ENCODE data around the gene CCDC9B.

The CCDC9B gene

DNA sequence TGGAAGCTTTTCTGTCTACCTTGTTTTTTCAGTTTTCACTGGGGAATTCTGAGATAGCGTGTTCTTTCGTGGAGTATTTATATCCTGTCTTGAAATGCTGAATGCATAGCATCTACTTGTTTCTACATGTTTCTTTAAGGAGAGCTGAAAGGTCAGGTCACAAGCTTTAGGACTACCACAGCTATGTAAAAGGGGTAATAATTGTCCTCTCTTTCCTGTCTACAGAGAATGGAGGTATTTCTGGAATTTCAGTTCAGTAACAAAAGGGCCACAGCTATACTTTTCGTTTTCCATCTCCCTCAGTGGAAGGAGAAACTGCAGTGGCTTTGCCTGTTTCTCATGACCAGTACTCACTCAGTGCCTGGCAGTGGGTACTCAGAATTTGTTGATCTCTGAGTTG, 12.6 kb downstream of the CCDC9B start:
- no peak for DNase-seq

DNA sequence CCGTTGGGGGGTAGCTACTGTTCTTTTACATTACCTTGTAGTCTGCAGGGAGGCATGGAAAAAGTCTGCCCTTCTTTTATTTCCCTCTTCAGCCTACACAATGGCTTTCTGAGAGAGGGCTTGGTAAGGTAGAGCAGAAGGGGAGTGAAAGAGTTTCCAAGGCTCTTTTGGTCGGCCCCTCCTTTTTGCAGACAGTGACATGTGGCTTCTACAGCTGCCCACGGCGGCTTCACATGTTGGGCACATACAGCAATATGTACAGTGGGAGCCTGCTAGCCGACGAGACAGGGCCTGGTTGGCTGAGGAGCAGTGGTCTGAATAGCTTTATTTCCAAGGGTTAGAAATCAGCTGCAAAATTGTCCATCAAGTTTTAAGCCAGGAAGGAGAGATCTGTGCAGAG, 13.3 kb downstream of the CCDC9B start:
- DNase-seq = no peak

DNA sequence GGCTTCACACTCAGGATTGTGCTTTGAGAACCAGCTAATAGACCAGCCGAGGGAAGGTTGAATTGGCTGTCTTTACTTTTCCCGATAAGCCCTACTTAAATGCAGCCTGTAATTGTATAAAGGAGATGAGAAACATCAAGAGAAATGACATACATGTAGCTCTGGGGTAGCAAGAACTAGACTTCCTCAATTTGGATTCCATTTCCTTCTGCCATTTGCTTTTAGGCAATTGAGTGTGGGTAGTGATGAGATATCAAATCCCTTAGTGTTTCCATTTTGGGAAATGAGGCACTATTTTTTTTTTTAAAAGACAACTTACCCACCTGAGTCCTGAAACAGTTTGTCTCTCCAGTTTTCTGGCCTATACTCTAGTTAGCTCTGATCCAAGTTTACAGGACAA, 15.0 kb downstream of the CCDC9B start:
- DNase-seq = no peak

DNA sequence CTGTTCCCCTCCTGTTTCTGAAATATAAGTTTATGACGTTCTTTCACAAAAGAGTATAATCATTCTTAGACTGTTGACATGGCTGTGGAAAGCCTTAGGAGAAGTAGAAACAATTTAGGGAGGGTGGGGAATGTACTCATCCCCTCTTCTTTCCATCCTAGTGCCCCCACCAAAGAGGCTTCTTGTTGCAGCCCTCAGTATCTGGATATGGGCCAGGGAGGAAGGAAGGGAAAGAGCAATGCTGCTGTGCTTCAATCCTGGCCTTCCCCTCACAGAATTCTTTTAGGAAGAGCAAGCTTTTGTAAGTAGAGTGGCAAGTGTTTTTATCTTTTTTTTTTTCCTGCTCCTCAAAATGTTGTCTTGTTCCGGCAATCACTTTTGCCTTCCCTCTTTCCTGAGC, 15.6 kb downstream of the CCDC9B start:
- no peak for DNase-seq

DNA sequence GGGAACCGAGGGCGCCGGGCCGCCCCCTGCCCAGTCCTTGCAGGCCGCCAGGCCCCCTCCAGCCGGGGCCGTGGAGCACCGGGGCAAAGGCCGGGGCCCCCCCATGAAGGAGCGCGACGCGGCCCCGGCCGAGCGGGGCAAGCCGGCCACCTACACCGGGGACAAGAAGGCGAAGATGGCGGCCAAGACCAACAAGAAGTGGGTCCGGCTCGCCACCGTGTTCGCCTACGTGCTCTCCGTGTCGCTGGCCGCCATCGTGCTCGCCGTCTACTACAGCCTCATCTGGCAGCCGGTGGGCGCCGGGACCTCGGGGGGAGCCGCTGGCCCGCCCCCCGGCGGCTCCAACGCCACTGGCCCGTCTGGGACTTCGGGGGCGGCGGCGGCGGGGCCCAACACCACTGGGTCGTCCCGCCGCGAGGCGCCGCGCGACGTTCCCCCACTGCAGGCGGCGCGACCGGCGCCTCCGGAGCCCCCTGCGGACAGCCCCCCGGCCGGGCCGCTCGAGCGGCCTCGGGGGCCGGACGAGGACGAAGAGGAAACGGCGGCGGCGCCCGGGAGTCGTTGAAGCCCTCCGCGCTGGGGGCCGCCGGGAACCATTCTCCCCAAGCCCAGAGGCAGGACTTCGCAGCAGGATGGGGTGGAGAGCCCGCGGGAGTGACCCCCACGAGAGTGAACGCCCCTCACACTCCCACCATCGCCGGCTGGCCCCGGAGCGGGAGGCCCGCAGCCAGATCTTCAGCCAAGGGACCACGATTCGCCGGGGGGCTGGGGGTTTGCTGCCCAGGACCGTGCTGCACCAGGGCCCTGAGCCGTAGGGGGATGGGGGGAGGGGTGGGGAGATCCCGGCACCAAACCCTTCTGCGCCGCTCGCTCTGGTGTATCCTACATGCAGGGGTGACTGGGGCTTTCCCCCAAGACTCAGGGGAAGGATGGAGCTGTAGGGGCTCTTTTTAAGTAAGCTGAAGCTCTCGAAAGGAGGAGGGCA, 16.5 kb downstream of the CCDC9B start:
- DNase-seq = peak; percentile 55

DNA sequence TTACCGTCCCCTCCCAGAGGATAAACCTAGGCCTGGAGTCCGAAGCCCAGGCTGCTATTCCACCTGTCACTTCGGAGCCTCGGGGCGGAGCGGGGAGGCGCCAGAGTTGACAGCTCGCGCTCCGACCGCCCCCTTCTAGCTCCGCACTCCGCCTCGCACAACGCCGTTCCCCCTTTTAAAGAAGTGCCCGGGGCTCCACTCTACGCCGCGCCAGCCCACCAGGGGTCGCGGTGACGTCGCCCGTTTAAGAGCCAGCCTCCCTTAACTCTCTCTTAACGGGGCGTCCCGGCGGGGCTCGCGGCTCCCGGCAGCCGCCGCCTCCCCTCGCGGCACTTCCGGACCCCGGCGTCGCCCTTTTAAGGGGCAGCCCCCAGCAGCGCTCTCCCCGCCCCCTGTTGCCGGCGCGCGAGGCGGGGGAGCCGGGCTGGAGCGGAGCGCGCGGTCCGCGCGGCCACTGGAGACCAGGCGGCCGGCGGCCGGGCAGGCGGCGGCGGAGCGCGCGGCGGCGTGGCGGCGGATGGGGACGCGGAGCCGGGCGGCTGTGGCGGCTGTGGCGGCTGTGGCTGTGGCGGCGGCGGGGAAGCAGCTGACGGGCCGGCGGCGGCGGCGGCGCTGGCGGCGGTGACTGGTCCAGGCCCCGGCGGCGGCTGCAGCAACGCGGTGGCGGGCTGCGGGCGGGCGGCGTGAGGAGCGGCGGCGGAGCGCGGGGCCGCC, 17.3 kb downstream of the CCDC9B start, which contains the start of gene INAFM2:
Gene INAFM2 (plus strand): TSS at position 454 of the 714 bp plus-strand sequence. CDS start 364 bp downstream, outside the sequence.
- peak; percentile 93 for DNase-seq

DNA sequence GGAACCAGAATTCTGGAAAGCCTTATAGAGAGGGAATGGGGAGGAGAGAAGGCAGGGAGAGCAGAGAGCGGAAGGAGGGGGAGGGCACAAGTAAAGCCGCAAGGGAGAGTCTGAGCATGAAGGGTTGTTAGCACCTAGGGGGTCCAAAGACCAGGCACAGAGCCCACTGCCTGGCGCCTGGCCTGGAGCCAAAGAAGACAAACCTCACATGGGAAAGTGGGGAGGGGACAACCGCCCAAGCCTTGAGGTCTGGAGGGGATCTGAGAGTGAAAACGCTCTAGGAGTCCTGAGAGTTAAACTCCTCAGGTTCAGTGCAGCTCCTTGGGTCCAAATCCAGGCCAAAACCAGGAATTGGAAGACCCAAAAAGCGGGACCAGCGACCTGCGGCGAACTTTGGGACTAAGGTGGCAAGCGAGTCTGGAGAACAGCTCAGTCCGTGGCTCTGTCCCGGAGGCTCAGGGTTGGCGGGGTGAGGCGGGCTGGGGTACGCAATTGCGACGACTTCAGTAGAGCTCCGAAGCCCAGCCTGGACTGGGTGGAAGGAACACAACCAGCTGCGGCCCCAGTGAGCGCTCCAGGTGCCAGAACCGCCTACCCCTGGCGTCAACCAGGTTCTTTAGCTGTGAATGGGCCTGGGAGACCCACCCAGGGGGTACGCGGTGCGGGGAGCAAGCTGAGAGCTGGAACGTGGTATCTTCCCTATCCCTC, 18.1 kb downstream of the CCDC9B start:
- no peak for DNase-seq

DNA sequence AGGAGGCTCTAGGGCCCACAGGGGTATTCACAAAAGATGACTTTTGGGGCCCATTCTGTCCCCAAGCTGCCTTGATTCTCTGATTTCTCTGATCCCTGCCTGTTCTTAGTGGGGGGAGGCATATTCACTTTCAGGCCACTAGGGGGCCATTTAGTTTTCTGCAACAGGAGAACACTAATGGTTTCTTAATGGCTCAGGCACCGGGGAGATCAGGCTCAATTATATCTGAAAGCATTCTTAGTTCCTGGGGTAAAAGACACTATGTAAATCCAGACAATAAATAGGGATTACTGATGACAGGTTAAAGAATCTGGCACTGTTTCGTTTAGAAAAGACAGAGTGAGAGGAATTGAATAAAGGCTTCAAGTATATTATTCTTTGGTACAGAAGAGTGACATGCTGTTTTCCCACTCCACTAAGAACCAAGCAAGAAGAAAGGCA, 19.8 kb downstream of the CCDC9B start:
- peak; percentile 72 for DNase-seq

DNA sequence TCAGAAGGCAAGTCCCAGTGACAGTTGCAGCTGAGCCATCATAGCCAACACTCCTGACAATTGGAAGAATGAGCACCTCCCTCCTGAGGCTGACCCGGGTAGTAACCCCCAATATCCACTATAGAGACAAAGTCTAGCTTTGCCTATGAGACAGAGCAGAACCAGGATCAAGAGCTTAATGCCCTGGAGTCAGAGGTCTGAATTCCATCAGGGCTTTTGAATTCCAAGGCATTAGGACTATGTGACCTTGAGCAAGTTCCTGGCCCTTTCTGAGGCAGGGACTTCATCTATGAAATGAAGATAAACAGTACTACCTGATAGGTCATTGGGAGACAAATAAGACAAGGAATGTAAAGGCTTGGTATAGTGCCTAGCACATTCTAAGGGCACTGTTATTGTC, 20.3 kb downstream of the CCDC9B start:
- DNase-seq = no peak

DNA sequence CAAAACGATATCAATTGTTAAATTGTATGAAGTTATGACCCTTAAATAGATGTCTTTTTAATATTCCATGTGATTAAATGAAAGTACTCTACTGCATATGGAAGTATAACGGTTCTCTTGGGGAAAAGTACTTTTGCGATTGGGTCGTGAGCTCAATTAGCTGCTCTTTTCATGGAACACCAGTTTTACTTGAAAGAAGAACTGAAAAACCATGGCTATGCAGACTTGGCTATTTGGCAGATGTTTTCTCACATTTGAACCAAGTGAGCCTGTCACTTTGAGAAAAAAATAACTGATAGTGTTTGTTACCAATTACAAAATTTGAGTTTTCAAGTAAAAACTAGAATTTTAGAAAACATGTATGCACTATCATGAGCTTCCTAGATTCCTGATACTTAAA, 23.2 kb downstream of the CCDC9B start:
- no peak for DNase-seq

DNA sequence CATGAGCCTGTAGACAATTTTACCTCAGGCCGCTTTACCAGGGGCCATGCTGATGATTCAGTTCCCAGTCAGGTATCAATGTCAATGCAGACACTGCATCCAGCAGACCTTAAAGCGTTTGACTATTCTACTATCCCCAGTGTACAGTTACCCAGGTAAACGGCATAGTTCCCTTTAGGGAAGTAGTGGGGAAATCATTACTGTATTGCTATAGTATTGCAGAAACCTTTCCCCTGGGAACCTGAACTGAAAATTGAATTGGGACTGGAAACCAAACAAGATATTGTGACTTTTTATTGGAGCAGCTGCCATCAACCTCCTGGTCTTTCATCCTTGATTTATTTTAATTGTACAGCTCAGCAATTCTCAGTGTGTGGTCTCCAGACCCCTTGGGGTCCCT, 23.8 kb downstream of the CCDC9B start:
- DNase-seq = no peak

DNA sequence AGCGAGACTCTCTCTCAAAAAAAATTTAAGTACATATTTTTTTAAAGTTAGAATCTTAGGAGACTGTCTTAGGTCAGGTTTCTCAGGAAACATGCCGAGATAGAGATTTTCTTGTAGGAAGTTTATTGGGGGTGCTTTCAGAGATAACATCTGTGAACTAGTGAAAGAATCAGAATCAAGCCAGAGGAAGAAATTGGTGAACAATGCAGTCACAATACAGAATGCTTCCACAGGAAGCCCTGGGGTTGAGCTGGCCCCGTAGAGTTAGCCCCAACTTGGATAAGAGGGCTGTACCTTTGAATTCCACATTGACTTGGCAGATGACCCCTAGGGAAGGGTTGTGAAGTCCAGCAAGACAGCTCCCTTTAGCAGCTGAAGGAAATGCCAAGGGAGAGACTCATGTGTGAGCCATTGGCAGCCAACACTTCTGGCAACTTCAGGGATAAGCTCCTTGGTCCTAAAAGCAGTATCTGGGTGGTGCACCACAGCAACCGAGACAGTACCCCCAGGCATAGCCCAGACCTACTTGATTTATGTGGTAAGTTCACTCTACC, 25.9 kb downstream of the CCDC9B start:
- no peak for DNase-seq

DNA sequence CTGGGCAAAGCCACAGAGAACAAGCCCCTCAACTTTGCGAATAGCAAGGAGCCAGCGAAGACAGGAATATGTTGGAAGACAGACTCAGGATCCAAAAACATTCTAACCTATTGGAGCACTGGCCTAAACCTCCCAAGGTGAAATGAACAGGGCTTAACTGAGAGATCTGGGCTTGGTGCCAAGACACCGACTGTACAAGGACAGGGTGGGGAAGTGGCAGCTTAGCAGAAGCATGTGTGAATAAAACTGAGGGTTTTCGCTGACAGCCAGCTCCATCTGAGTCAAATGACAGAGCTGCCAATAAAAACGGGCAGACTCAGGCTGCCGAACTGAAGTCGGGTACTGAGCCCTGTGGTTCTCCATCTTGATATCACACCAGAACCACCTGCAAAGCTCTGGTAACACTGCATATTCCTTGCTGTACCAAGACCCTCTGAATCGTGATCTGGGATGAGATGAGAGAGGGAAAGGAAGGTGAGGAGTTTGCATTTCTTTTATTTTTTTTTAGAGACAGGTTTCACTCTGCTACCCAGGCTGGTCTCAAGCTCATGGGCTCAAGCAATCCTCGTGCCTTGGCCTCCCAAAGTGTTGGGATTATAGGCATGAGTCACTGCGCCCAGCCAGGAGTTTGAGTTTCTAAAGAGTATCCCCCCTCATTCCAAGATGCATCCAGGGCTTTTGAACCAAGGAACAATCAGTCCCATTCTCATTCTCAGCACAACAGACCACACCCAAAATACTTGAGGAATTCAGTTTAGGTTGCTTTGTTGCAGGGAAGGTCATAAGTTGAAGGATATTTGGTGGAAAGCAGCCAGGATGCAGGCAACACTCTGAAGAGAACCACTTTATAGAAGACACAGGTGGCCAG, 27.0 kb downstream of the CCDC9B start:
- peak; percentile 71 for DNase-seq

DNA sequence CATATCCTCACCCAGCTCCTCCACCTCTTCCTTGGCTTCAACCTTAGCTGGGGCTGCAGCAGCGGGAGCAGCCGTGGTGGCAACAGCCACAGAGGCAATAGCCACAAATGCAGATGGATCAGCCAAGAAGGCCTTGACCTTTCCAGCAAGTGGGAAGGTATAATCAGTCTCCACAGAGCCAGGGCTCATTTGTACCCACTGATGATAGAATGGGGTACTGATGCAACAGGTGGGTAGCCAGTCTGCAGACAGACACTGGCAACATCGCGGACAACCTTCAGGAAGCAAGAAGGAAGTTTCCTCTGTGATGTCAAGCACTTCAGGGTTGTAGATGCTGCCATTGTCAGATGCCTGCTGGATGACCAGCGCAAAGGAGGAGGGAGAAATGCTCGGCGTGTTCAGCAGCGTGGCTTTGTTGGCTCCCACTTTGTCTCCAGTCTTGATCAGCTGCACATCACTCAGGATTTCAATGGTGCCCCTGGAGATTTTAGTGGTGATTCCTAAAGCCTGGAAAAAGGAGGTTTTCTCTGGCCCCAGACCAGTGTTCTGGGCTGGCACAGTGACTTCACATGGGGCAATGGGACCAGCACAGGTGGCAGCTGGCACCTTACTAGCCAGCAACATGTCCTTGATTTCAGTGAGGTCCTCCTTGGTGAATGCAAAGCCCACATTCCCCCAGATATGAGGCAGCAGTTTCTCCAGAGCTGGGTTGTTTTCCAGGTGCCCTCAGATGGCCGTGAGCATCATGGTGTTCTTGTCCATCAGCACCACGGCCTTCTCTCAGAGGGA, 28.2 kb downstream of the CCDC9B start:
- DNase-seq = no peak

DNA sequence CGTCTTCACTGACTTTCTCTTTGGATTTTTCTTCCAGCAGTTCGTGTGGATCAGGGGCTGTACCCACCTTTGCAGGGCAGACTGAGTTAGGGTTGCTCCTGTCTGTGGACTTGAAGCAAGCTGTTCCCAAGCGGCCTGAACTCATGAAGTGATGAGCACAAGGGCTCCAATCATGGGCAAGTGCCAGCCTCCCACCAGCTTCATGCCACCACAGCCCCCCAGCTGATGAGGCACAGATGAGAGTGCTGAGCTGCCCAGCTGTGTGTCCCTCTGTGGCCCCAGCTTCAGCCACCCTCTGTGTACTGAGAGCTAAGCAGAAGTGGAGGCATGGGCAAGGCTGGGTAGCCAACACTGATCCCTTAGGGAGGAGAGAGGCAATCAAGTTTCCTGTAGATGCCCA, 29.7 kb downstream of the CCDC9B start:
- no peak for DNase-seq

DNA sequence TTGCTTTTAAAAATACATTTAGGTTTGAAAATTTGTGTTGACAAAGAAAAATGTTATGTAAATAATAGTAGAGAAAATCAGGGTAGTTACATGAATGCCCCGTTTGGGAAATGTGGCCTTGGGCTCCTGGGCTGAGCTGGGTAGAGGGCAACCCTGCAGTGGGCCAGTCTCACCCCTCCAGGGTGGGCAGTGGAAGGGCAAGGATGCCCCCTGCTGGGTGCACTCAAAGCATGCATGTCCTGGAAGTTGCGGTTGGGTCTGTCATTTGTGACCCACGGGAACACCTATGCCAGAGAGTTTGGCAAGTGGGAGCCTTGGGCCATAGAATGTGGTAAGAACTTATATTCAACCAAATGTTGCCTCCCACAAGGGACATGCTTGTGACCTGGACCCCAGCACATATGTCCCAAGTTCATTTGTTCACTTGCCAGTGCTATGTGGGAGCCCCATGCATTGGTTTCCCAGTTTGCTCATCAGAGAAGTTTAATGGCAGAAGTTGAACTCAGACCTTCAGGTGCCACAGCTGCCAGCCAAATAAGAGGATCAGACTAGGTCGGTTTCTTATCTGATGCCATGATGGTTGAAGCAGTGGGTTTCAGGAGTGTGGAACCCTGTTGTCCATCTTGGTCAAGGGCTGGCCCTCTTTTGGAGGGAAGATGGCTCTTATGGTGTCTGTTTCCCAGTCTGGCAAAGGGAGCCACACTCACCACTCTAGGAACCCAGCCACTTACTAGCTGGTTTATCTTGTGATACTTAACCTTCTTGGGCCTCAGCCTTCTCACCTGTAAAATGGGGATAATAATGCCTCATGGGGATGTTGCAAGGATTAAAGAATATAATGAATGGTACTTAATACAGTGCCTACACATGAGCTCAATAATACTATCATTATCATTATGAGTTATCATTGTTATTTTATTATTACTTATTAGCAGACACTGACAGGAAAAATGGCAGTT, 30.5 kb downstream of the CCDC9B start:
- peak; percentile 66 for DNase-seq

DNA sequence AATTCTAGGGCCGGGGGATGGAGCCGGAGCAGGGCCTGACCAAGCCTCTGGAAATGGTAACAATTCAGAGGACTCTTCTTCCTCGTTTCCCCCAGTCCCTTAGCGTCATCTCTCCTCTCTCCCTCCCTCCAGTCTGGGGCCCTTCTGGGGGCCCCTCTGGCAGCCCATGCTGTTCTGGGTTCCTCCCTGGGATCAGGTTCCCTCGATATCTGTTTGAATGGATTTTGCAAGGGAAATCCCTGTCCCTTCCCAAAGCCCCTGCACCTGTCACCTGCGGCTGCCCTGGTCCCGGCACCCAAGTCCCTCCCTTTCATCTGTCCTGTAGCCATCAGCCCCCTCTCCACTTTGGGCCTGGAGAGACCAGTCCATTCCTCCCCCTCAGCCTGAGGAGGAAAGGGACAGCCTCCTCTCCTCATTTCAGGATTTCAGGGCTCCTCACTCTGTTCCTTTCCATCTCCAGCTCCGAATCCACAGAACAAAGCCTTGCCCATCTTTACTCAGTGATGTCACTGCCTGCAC, 31.3 kb downstream of the CCDC9B start:
- DNase-seq = no peak

DNA sequence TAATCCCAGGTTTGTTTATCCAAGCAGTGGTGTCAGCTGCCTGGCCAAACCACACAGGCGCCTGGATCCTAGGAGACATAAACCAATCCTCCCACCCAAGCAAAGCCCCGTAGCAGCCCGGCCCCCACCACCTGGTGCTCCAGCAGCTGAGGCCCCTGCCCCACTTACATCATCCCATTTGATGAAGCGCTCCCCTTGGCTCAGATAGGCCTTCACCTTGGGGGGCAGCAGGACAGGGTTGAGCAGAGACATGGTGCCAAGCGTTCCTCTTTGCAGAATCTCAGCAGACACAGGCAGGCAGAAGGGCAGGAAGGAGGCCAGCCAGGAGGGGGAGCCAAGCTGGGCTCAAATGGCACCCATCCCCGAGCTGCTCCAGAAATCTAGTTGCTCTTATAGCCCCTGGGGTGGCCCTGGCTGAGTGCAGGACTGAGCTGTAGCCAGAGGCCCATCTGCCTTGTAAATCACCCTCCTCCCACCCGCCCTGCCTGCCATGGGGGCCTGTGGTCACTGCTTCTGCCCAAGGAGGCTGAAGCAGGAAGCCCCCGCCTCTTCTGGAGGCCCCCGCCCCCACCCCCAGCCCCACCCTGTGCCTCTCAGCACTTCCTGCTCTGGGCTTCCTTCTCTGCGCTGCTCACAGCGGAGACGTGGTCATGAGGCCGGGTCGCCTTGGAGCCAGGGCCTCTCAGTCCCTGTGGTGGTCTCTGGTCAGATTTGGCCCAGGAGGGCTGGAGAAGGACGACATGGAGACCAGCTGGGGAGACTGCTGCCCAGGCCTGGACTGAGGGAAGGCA, 33.1 kb downstream of the CCDC9B start, which contains the start of gene PLCB2:
Gene PLCB2 (minus strand): TSS at position 515 of the 791 bp plus-strand sequence. CDS start 263 bp downstream, at position 252.
- peak; percentile 48 for DNase-seq

DNA sequence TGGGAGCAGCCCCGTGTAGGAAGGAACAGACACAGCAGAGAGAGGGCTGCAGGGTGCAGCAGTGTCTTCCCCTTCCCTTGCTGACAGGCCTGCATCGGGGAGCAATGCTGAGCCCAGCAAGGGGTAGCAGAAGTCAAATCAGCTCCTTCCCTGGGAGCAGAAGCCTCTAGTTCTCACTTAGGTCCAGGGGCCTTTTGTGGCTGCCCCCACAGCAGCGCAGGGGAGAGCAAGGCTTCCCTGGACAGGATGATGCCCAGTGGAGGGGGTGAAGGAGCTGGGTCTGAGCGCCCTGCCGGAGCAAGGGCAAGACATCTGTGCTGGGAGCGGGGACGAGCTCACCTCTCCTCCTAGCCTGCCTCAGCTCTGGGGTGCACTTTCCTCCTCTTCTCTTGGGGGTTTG, 33.8 kb downstream of the CCDC9B start:
- no peak for DNase-seq
